Mesendoderm (in vitro differentiated cells): ENCODE results near the gene SART3.

Experiments used
- DNase-seq: peaks from one replicate; pipeline ENCODE4 v3.0.0; 2013
- H2AK5ac ChIP-seq: 2 replicates; pipeline ENCODE4 v1.6.1; 2013; ENCODE audit warnings: low read length, inconsistent platforms
- H2BK120ac ChIP-seq: 2 replicates; pipeline ENCODE4 v1.6.1; 2013; ENCODE audit warnings: low read depth, mild to moderate bottlenecking, low read length, moderate library complexity, mixed read lengths
- H2BK15ac ChIP-seq: replicated peaks from 2 replicates; pipeline ENCODE4 v1.6.1; 2013; ENCODE audit warnings: low read depth, mild to moderate bottlenecking, moderate library complexity
- H2BK5ac ChIP-seq: 2 replicates; pipeline ENCODE4 v1.6.1; 2013; ENCODE audit warnings: low read length, inconsistent platforms
- H3K18ac ChIP-seq: 2 replicates; pipeline ENCODE4 v1.6.1; 2013; ENCODE audit warnings: mild to moderate bottlenecking, low read length, mixed read lengths
- H3K23ac ChIP-seq: one replicate; pipeline ENCODE4 v1.6.1; 2013; ENCODE audit warnings: low read length
- H3K27ac ChIP-seq: 2 replicates; pipeline ENCODE4 v1.5.1; 2013; ENCODE audit warnings: low read depth, mild to moderate bottlenecking, inconsistent platforms, low read length, moderate library complexity
- H3K27me3 ChIP-seq: 2 replicates; pipeline ENCODE4 v1.6.1; 2013; ENCODE audit warnings: low read length, control low read depth, mild to moderate bottlenecking, inconsistent platforms; ENCODE audit not compliant: insufficient read depth, poor library complexity
- H3K36me3 ChIP-seq: 2 replicates; pipeline ENCODE4 v1.6.1; 2013; ENCODE audit warnings: low read length, inconsistent platforms; ENCODE audit not compliant: control insufficient read depth, insufficient read depth
- H3K4ac ChIP-seq: one replicate; pipeline ENCODE4 v1.6.1; 2013; ENCODE audit warnings: low read depth, mild to moderate bottlenecking, low read length, moderate library complexity
- H3K4me1 ChIP-seq: 2 replicates; pipeline ENCODE4 v1.6.1; 2013; ENCODE audit warnings: low read depth, low read length, inconsistent platforms; ENCODE audit not compliant: control insufficient read depth
- H3K4me2 ChIP-seq: 2 replicates; pipeline ENCODE4 v1.6.1; 2013; ENCODE audit warnings: low read length
- H3K4me3 ChIP-seq: 2 replicates; pipeline ENCODE4 v1.5.1; 2013; ENCODE audit warnings: mild to moderate bottlenecking, low read length
- H3K56ac ChIP-seq: one replicate; pipeline ENCODE4 v1.6.1; 2013; ENCODE audit warnings: low read length
- H3K79me1 ChIP-seq: 2 replicates; pipeline ENCODE4 v1.6.1; 2013; ENCODE audit warnings: low read length, inconsistent platforms
- H3K79me2 ChIP-seq: 2 replicates; pipeline ENCODE4 v1.6.1; 2013; ENCODE audit warnings: mild to moderate bottlenecking, low read length; ENCODE audit not compliant: control insufficient read depth, insufficient read depth
- H3K9ac ChIP-seq: 2 replicates; pipeline ENCODE4 v1.6.1; 2013; ENCODE audit warnings: low read length, inconsistent platforms
- H4K5ac ChIP-seq: one replicate; pipeline ENCODE4 v1.6.1; 2013; ENCODE audit warnings: low read length
- H4K8ac ChIP-seq: one replicate; pipeline ENCODE4 v1.6.1; 2013; ENCODE audit warnings: low read depth, mild to moderate bottlenecking, control low read depth, low read length, moderate library complexity
- WGBS: extraction: QIAGEN DNeasy Blood & Tissue Kit; methylation state at CpG from one replicate; pipeline ENCODE4 v1.1.7; 2013; ENCODE audit warnings: low lambda C conversion rate, missing lambda C conversion rate; ENCODE audit not compliant: insufficient coverage; ENCODE audit errors: extremely low coverage; 5-methylcytosine and 5-hydroxymethylcytosine counted together

Gene SART3

GRCh38 chr12:108606492-108606891 lies 45.5 kb upstream of the SART3 start:
- H3K4me1 ChIP-seq, result no peaks in the 10 kb centered on the region
- WGBS, result no CpG with 5 or more reads among the region's 9 CpGs
- H3K18ac ChIP-seq, result no peak overlapping the region
- H3K4ac ChIP-seq, result no peak overlapping the region
- H3K4me3 ChIP-seq, result no peak overlapping the region
- no peak overlapping the region for H2BK15ac ChIP-seq
- H4K8ac ChIP-seq, result no peak overlapping the region
- peak overlapping the region; percentile 5 for H3K56ac ChIP-seq
- H3K4me2 ChIP-seq, result no peak overlapping the region
- H3K23ac ChIP-seq, result no peak overlapping the region
- no peak overlapping the region for H3K27ac ChIP-seq
- H3K27me3 ChIP-seq, result no peaks in the 10 kb centered on the region
- H4K5ac ChIP-seq, result no peak overlapping the region
- no peaks in the 10 kb centered on the region for H3K79me2 ChIP-seq
- H2BK5ac ChIP-seq, result no peak overlapping the region
- H3K36me3 ChIP-seq, result no peaks in the 10 kb centered on the region
- no peak overlapping the region for H2BK120ac ChIP-seq
- H3K9ac ChIP-seq, result no peak overlapping the region
- H2AK5ac ChIP-seq, result no peak overlapping the region
- DNase-seq, result no peak
- no peaks in the 10 kb centered on the region for H3K79me1 ChIP-seq

- no peak overlapping the region for H2BK15ac ChIP-seq
- H3K18ac ChIP-seq, result no peak overlapping the region
- DNase-seq, result no peak
Measured at GRCh38 chr12:108605690-108606406, 44.9 kb upstream of the SART3 start.

GRCh38 chr12:108605000-108605689 lies 44.2 kb upstream of the SART3 start:
- Histone ChIP-seq H2BK5ac (no peak overlapping the region), H3K56ac (no peak overlapping the region), H3K23ac (no peak overlapping the region), H3K18ac (no peak overlapping the region), H3K4me3 (no peak overlapping the region), H3K36me3 (no peaks in the 10 kb centered on the region), H3K4ac (no peak overlapping the region), H4K8ac (no peak overlapping the region), H3K4me1 (no peaks in the 10 kb centered on the region), H3K27me3 (no peaks in the 10 kb centered on the region), H3K79me1 (no peaks in the 10 kb centered on the region), H2AK5ac (no peak overlapping the region), H4K5ac (no peak overlapping the region), H2BK15ac (no peak overlapping the region), H3K4me2 (no peak overlapping the region), H2BK120ac (no peak overlapping the region), H3K9ac (no peak overlapping the region), H3K27ac (no peak overlapping the region), H3K79me2 (no peaks in the 10 kb centered on the region)
- no peak for DNase-seq
- no CpG with 5 or more reads among the region's 3 CpGs for WGBS

More at GRCh38 chr12:108605690-108606406, 44.9 kb upstream of the SART3 start:
- whole genome bisulfite sequencing, result no CpG with 5 or more reads among the region's 4 CpGs
- Histone ChIP-seq H3K4me3 (no peak overlapping the region), H3K4me1 (no peaks in the 10 kb centered on the region), H3K36me3 (no peaks in the 10 kb centered on the region), H4K8ac (no peak overlapping the region), H2AK5ac (no peak overlapping the region), H3K4me2 (no peak overlapping the region), H3K79me1 (no peaks in the 10 kb centered on the region), H4K5ac (no peak overlapping the region), H3K79me2 (no peaks in the 10 kb centered on the region), H3K27me3 (no peaks in the 10 kb centered on the region), H3K56ac (no peak overlapping the region), H2BK5ac (no peak overlapping the region), H2BK120ac (no peak overlapping the region), H3K9ac (no peak overlapping the region), H3K27ac (no peak overlapping the region), H3K4ac (no peak overlapping the region), H3K23ac (no peak overlapping the region)

- H3K4me1 ChIP-seq, result no peaks in the 10 kb centered on the region
- no peak overlapping the region for H4K8ac ChIP-seq
- no peak overlapping the region for H3K23ac ChIP-seq
- H2BK15ac ChIP-seq, result no peak overlapping the region
- H2BK5ac ChIP-seq, result no peak overlapping the region
- WGBS, result no CpG with 5 or more reads among the region's 14 CpGs
- DNase-seq, result no peak
- H3K79me2 ChIP-seq, result no peaks in the 10 kb centered on the region
- H3K4me2 ChIP-seq, result no peak overlapping the region
- no peaks in the 10 kb centered on the region for H3K79me1 ChIP-seq
- no peak overlapping the region for H3K4ac ChIP-seq
- H3K9ac ChIP-seq, result no peak overlapping the region
- H4K5ac ChIP-seq, result no peak overlapping the region
- H3K18ac ChIP-seq, result no peak overlapping the region
- no peaks in the 10 kb centered on the region for H3K27me3 ChIP-seq
- H3K4me3 ChIP-seq, result no peak overlapping the region
- no peak overlapping the region for H2AK5ac ChIP-seq
- H3K27ac ChIP-seq, result no peak overlapping the region
- H3K36me3 ChIP-seq, result no peaks in the 10 kb centered on the region
- no peak overlapping the region for H2BK120ac ChIP-seq
- H3K56ac ChIP-seq, result no peak overlapping the region
Measured at GRCh38 chr12:108604208-108604941, 43.4 kb upstream of the SART3 start.

- Histone ChIP-seq H4K5ac (no peak overlapping the region), H3K9ac (no peak overlapping the region), H2AK5ac (no peak overlapping the region), H2BK5ac (no peak overlapping the region), H3K27ac (no peak overlapping the region), H3K36me3 (no peaks in the 10 kb centered on the region), H3K79me2 (no peaks in the 10 kb centered on the region), H3K23ac (no peak overlapping the region), H4K8ac (no peak overlapping the region), H3K4me3 (no peak overlapping the region), H3K27me3 (no peaks in the 10 kb centered on the region), H3K4ac (no peak overlapping the region), H3K4me2 (no peak overlapping the region), H2BK120ac (no peak overlapping the region), H3K4me1 (no peaks in the 10 kb centered on the region), H3K56ac (no peak overlapping the region), H3K18ac (no peak overlapping the region), H3K79me1 (no peaks in the 10 kb centered on the region), H2BK15ac (no peak overlapping the region)
- WGBS, result no CpG with 5 or more reads among the region's 4 CpGs
- no peak for DNase-seq
Measured at GRCh38 chr12:108603743-108604142, 42.8 kb upstream of the SART3 start.
